Lung (tissue), 12 donors: ENCODE measurements around the gene CHPF2. TPM values are rescaled to one million over a fixed set of nuclear protein-coding genes. Genes with fewer than 3 reads are reported as not detected.

Experiments used
- ATAC-seq: fragments of 200-7000 bp; cut with Tn5 transposase; one replicate; pipeline ENCODE4 v1.9.1; 2020; ENCODE audit warnings: moderate number of reproducible peaks; ENCODE audit not compliant: insufficient read depth, low FRiP score
- DNase-seq, 3 donors: peaks; one replicate each; pipeline ENCODE4 v3.0.0-alpha.2; 2013 to 2017
- H3K27ac ChIP-seq, 2 donors: one replicate each; pipeline ENCODE4 v1.5.1; 2013; ENCODE audit warnings: mild to moderate bottlenecking in 2 of 2, moderate library complexity in 2 of 2, control low read depth in 1 of 2, inconsistent platforms in 1 of 2, low read depth in 1 of 2, low read length in 1 of 2
- H3K27me3 ChIP-seq, 3 donors: one replicate each; pipeline ENCODE4 v1.5.1; 2013; ENCODE audit warnings: low read length in 2 of 3; ENCODE audit not compliant: control insufficient read depth in 3 of 3, insufficient read depth in 3 of 3
- H3K36me3 ChIP-seq, 4 donors: one replicate each; pipeline ENCODE4 v1.5.1; 2013; ENCODE audit warnings: low read length in 4 of 4, mild to moderate bottlenecking in 1 of 4, moderate library complexity in 1 of 4; ENCODE audit not compliant: control insufficient read depth in 4 of 4, insufficient read depth in 4 of 4
- H3K4me1 ChIP-seq, 5 donors: one replicate each; pipeline ENCODE4 v1.5.1; 2013; ENCODE audit warnings: low read length in 5 of 5, mild to moderate bottlenecking in 2 of 5, moderate library complexity in 1 of 5; ENCODE audit not compliant: control insufficient read depth in 5 of 5, insufficient read depth in 5 of 5
- H3K4me3 ChIP-seq: one replicate; pipeline ENCODE4 v1.5.1; 2013; ENCODE audit warnings: mild to moderate bottlenecking, control low read depth, moderate library complexity
- H3K9ac ChIP-seq, 2 donors: one replicate each; pipeline ENCODE4 v1.5.1; 2013; ENCODE audit warnings: low read length in 2 of 2, control low read depth in 1 of 2; ENCODE audit not compliant: insufficient read depth in 1 of 2
- H3K9me3 ChIP-seq, 4 donors: one replicate each; pipeline ENCODE4 v1.5.1; 2013; ENCODE audit warnings: low read length in 3 of 4, mild to moderate bottlenecking in 1 of 4, moderate library complexity in 1 of 4; ENCODE audit not compliant: control insufficient read depth in 4 of 4, insufficient read depth in 3 of 4
- WGBS, 2 donors: extraction: QIAGEN DNeasy Blood & Tissue Kit; methylation state at CpG; one replicate each; pipeline ENCODE4 v1.1.7; 2013; 5-methylcytosine and 5-hydroxymethylcytosine counted together
- polyA plus RNA-seq, 2 donors: library from polyadenylated mRNA; stranded (reverse); fragments of 200-250 nt; gene quantifications; one replicate each; pipeline ENCODE4 v1.2.1, GENCODE V29; 2013
- total RNA-seq, 2 donors: library from RNA; depleted of rRNA in 1 of 2; stranded (reverse); fragments of >200 nt in 1 of 2; gene quantifications; one replicate each; pipeline ENCODE4 v1.2.1, GENCODE V29; 2014 to 2021
- TF ChIP-seq, protein P1 (sequence below): IDR thresholded peaks from 2 replicates; pipeline ENCODE4 v1.5.1; 2012; ENCODE audit warnings: mild to moderate bottlenecking; ENCODE audit errors: control extremely low read depth, extremely low read depth
- donor health status: control.
- donor health status: control.
- donor health status: Bipolar disorder and iron deficiency.
- donor health status: healthy.
- donor health status: DM: yes; HTN: yes; CAD: no.

Gene CHPF2
- total and polyA plus RNA-seq, 4 donors, result 23.3 to 54.0 (median 35.0) TPM

GRCh38 chr7:151252561-151252835 is 20.2 kb downstream of the CHPF2 start:
- 43 to 44% methylated on average over 4 to 9 of the region's 9 CpGs for WGBS, 2 donors
- Histone ChIP-seq H3K4me1 (peaks cover 0 to 45% (median 16%) of the 10 kb centered on the region in 5 donors), H3K4me3 (peak overlapping the region; percentile 47), H3K9ac (peak overlapping the region; percentile 77 to 95), H3K27ac (peak overlapping the region; percentile 48 to 95), H3K9me3 (no peaks in the 10 kb centered on the region), H3K27me3 (no peaks in the 10 kb centered on the region), H3K36me3 (no peaks in the 10 kb centered on the region)
- TF ChIP-seq, protein P1, sequence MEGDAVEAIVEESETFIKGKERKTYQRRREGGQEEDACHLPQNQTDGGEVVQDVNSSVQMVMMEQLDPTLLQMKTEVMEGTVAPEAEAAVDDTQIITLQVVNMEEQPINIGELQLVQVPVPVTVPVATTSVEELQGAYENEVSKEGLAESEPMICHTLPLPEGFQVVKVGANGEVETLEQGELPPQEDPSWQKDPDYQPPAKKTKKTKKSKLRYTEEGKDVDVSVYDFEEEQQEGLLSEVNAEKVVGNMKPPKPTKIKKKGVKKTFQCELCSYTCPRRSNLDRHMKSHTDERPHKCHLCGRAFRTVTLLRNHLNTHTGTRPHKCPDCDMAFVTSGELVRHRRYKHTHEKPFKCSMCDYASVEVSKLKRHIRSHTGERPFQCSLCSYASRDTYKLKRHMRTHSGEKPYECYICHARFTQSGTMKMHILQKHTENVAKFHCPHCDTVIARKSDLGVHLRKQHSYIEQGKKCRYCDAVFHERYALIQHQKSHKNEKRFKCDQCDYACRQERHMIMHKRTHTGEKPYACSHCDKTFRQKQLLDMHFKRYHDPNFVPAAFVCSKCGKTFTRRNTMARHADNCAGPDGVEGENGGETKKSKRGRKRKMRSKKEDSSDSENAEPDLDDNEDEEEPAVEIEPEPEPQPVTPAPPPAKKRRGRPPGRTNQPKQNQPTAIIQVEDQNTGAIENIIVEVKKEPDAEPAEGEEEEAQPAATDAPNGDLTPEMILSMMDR, result no peak
- ATAC-seq, result no peak
- DNase-seq, result no peak

DNA sequence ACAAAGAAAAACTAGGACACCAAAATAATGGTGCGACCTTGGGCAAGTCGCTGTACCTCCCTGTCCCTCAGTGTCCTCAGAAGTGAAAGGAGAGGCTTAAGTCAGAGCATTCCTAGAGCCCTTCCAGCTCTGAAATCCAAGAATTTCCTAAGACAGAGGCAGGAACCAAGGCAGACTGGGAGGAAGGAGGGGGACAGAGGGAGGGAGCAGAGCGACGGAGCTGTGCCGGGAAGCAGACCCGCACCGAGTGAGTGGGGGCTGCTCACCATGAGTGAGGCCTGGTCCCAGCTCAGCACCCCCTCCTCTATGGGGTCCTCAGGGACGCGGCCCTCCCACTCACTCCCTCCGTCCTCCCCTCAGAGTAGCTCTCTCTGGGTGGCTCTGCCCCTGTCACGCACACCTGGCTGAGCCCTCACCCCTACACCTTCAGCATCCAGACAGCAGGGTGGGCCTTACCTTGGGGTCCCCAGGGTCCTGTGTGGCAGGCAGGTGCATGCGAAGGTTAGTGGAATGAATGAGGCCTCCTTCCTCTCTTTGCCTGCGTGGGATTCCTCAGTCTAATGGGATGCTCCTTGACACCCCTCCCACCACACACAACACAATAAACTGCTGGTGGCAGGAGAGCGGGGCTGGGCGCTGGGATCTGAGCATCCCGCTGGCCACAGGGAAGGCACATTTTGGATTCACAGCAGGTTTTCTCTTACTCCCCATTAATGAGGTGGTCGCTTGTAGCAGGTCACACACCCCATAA is 20.9 kb downstream of the CHPF2 start:
- ATAC-seq (no peak), DNase-seq (peak; percentile 61 to 87 (median 68))
- peak overlapping the region in 1 of 2 donors; percentile 6 for H3K27ac ChIP-seq
- no peak overlapping the region for H3K9ac ChIP-seq
- H3K27me3 ChIP-seq, result no peaks in the 10 kb centered on the region
- H3K9me3 ChIP-seq, result no peaks in the 10 kb centered on the region
- H3K36me3 ChIP-seq, result no peaks in the 10 kb centered on the region
- TF ChIP-seq, protein P1, result no peak
- peaks cover 0 to 42% (median 16%) of the 10 kb centered on the region in 5 donors for H3K4me1 ChIP-seq
- H3K4me3 ChIP-seq, result no peak overlapping the region
- WGBS, 2 donors, result 76 to 82% methylated on average over 16 to 17 of the region's 17 CpGs

DNA sequence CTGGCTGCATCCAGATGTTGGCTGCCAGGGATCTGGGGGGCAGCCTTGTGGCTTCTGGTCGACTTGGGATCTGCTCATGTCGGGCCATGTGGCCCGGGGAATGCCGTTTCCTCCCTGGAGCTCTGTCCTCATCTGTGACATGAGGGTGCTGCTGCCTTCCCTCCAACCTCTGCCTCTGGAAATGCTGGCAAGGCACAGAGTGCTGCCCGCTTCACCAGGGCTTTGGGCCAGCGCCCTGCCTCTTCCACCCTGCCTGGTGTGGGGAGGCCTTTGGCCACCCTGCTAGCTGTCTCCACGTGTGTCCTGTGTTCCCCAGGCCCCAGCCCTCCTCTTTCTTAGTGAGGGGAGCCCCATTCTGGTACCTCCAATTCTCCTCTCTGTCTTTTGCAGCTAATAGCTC is 22.0 kb downstream of the CHPF2 start:
- Histone ChIP-seq H3K9me3 (no peaks in the 10 kb centered on the region), H3K36me3 (no peaks in the 10 kb centered on the region), H3K4me1 (peaks cover 0 to 37% (median 16%) of the 10 kb centered on the region in 5 donors), H3K4me3 (peak overlapping the region; percentile 11), H3K9ac (no peak overlapping the region), H3K27ac (no peak overlapping the region), H3K27me3 (no peaks in the 10 kb centered on the region)
- WGBS, 2 donors, result 74 to 77% methylated on average over 7 of the region's 7 CpGs
- ATAC-seq (no peak), DNase-seq (no peak)
- TF ChIP-seq, protein P1, result no peak
